Measurements from ENCODE around the gene PTPRN2.

The PTPRN2 gene

DNA sequence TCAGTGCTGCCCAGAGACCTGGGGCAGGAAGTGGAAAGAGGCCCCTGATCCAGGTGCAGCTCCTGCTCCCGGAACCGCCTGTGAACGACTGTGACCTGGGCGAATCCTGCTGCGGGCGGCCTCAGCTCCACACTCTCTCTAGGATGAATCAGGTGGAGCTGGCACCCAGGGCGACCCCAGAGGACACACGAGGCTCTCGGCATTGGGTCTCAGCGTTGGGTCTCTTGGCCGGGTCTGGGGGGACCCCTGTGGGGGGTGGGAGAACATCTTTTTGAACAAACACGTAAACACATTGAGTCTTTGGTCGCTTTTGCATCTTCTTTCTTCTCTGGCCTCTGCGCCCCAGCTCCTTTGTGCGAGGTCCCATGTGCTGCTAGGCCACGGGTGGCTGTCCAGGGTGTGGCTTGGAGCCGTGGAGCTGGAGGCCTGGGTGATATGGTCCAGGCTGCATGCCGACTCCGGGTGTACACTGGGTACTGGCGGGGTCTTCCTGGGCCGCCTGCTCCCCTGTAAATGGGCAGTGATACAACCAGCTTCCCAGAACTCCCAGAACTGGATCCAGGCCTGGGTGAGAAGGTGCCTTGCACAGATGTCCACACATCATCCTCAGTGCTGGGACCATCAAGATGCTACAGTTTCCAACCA lies 815.0 kb downstream of the PTPRN2 start:
- DNase-seq: no peak

- no peak for DNase-seq
Measured at GRCh38 chr7:157771689-157772088, 815.9 kb downstream of the PTPRN2 start.

DNA sequence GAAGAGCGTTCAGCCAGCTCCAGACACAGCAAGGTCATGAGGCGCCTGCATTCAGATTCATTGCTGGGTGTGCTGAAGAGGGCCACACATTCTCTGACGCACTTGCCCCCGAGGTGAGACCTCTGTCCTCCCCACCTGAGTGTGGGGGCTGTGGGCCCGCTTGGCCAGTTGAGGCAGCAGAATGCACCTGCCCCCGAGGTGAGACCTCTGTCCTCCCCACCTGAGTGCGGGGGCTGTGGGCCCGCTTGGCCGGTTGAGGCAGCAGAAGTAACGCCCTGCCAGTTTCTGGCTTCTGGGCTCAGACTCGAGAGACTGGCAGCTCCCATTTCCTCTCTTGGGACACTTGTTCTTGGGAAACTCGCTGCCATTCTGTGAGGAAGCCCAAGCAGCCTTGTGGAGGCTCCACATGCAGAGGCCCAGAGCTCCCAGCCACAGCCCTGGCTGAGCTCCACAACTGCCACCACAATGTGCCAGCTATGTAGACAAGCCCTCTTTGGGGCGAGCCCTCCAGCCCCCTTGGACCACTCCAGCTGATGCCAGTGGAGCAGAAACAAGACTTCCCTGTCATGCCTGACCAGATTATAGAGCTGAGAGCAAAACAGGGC lies 816.8 kb downstream of the PTPRN2 start:
- no peak for DNase-seq

- no peak for DNase-seq
Measured at GRCh38 chr7:157769526-157770215, 818.0 kb downstream of the PTPRN2 start.

DNA sequence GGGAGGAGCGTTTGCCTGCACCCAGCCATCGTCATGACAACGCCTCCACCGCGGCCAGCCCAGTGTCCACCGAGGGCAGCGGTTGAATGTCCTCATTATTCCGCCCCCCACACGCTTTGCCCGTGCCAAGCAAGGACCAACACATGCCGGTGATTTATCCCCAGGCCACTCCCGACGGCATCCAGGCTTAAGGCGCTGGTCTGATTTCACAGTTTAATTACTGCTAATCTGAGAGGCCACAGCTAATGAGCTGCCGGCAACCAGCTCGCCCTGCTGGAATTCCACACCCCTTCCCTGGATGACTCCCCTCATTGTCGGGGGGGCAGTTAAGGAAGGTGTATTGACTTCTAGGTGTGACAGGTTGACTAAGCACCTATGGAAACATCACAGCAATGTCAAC lies 818.5 kb downstream of the PTPRN2 start:
- DNase-seq: no peak

DNA sequence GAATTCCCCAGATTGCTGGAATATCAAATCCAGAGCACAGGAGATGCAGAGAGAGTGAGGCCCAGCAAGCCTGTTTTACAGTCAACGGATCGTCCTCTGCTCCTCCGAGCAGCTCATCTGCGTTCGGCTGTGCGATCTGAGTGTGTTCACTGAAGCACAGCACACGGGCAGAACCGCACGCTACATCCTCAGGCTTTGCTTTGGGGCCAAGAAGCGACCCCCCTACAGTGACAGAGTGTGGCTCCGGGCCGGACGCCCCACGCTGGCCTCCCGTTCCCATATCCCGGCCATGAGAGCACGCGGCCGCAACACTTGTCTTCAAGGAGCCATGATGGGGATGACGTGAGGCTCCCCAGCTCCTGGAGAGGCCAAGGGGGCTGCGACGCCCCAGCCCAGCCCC lies 819.4 kb downstream of the PTPRN2 start:
- DNase-seq: no peak

- DNase-seq: no peak
Measured at GRCh38 chr7:157767506-157768197, 820.0 kb downstream of the PTPRN2 start.

DNA sequence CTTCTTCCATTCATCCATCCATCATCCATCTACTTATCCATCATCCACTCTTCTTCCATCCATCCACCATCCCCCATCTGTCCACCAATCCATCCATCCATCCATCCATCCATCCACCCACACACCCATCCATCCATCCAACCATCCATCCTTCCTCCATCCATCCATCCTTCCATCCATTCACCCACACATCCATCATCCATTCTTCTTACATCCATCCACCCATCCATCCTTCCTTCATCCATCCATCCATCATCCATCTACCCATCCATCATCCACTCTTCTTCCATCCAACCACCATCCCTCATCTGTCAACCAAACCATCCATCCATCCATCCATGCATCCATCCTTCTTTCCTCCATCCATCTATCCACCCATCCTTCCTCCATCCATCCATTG lies 821.5 kb downstream of the PTPRN2 start:
- no peak for DNase-seq

DNA sequence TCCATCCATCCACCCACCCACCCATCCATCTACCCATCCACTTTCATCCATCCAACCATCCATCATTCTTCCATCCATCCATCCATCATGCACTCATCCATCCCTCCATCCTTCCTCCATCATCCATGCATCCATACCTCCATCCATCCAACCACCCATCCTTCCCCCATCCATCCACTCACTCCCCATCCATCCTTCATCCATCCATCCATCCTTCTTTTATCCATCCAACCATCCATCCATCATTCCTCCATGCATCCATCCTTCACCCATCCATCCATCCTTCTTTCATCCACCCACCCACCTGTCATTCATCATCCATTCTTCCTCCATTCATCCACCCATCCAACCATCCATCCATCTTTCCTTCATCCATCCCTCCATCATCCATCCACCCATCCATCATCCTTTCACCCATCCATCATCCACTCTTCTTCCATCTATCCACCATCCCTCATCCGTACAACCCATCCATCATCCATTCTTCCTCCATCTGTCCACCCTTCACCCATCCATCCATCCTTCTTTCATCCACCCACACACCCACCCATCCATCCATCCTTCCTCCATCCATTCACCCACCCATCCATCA lies 822.6 kb downstream of the PTPRN2 start:
- no peak for DNase-seq

- DNase-seq: no peak
Measured at GRCh38 chr7:157764193-157764592, 823.4 kb downstream of the PTPRN2 start.

DNA sequence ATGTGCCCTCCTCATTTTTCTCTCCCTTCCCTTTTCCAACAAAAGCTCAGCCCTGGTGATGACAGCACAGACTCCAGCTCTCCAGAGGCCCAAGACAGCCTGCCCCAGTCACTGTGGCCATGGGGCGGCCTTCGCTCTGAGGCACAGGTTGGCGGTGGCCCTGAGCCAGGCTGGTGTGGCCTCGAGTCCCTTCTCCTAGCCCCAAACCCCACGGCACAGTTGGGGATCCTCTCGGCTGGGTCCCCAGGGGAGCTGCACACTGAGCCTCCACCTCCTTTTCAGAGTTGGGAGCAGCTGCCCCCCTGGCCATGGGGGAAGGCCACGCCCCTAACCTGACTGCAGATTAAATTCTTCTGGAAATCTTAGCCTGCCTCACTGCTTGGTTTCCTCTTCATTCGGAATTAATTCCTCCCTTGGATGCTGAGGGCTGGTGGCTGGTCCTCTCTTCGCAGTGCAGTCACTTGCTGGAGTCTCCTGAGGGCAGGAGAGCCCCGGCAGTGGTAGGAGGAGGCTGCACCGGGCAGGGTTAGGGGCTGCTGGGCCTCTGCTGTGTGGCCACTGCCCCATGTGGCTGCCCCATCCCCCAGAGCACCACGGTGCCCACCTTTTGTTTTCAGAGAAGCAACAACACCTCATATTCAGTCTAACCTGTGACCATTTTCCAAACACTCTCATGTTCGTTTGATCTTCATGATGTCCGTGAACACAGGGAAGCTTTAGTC lies 824.2 kb downstream of the PTPRN2 start:
- DNase-seq: no peak

DNA sequence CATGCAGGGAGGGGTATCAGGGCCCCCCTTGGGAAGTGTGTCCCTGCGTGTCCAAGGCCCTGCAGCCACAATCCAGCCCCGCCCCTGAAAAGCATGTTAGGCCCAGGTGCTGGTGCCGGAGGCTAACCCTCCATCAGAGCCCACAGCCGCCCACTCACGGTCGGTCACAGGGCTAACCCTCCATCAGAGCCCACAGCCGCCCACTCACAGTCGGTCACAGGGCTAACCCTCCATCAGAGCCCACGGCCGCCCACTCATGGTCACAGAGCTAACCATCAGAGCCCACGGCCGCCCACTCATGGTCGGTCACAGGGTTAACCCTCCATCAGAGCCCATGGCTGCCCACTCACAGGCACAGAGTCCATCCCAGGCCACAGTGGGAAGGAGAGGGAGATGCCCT lies 824.8 kb downstream of the PTPRN2 start:
- no peak for DNase-seq

DNA sequence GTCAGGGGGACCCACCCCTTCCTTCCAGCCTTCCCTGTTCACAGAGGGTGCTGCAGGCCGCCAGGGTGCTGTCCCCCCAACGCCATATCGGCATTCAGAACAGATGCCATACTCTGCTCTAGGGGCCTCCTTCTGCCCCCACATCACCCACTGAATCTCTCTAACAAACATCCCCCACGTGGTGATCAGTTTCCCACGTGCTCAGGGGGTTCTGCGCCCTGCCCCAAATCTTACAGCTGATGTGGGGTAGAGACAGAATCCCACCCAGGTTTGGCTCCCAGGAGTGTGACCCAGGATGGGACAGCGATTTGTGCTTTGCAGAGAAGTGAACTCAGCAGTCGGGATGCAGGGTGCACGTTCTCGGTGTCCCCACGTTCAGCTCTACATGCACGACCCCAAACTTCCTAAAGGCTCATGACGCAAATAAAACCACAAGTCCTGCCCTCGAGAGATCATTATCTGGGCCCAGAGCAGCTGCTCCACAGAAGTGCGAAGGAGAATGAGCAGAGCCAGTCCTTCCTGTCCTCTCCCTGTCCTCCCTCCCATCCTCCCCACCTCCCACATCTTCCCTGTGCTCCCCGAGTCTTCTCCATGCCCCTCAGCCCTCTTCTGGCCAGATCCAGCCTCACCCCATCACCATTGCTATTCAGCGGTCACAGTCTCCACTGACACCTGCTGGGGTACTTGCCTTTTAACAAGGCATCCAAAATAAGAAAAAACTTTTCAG lies 827.5 kb downstream of the PTPRN2 start:
- peak; percentile 19 for DNase-seq

GRCh38 chr7:157759246-157759805 lies 828.3 kb downstream of the PTPRN2 start:
- DNase-seq: no peak

GRCh38 chr7:157758468-157759245 lies 829.0 kb downstream of the PTPRN2 start:
- no peak for DNase-seq

GRCh38 chr7:157757776-157758467 lies 829.7 kb downstream of the PTPRN2 start:
- no peak for DNase-seq

- DNase-seq: no peak
Measured at GRCh38 chr7:157757211-157757610, 830.4 kb downstream of the PTPRN2 start.

GRCh38 chr7:157755741-157756140 lies 831.9 kb downstream of the PTPRN2 start:
- no peak for DNase-seq

DNA sequence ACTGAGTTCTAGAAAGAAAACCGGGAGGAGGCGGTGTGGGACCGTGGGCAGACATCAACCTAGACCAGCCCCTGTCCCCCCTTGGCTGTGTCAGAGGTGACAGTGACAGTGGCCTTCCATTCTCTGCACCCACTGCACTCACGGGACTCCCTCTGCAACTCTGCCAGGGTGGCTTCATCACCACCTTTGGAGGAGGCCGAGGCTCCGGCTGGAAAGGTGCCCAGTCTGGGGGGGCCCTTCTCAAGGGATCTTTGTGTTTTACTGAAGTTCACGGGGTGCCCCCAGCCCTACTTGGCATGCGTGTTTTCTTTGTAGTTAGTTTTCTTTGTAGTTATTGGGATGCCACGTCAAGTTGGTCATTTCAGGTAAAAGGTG lies 833.2 kb downstream of the PTPRN2 start:
- no peak for DNase-seq
